Hippocampal formation (tissue), 2 donors: ENCODE data around the gene MARCHF7.
"Not testable (repeated sequence)": the region's sequence is repeated elsewhere in the genome, so short reads cannot be mapped to it uniquely, and the experiment has no call there.

Experiments
- DNase-seq, 2 donors: peaks; one replicate each; lab custom pipeline; 2025; lab: John Stamatoyannopoulos, UW

MARCHF7 gene

DNA sequence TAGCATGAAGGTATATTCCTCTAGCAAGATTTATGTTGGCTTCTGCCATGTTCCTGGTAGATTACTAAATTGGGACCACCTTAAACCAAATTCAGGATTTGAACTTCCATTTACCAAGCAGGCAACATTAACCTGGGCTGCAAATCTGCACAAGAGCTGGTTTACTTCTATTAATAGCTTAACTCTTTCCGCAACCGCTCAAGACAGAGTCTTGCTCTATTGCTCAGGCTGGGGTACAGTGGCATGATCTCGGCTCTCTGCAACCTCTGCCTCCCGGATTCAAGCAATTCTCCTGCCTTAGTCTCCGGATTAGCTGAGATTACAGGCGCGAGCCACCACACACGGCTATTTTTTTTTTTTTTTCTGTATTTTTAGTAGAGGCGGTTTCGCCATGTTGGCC is 8.4 kb downstream of the MARCHF7 start:
- DNase-seq: no peak

- no peak for DNase-seq
Observed at GRCh38 chr2:159722580-159722979, 10.3 kb downstream of the MARCHF7 start.

GRCh38 chr2:159724795-159725572 is 12.7 kb downstream of the MARCHF7 start:
- DNase-seq: not testable (repeated sequence)

DNA sequence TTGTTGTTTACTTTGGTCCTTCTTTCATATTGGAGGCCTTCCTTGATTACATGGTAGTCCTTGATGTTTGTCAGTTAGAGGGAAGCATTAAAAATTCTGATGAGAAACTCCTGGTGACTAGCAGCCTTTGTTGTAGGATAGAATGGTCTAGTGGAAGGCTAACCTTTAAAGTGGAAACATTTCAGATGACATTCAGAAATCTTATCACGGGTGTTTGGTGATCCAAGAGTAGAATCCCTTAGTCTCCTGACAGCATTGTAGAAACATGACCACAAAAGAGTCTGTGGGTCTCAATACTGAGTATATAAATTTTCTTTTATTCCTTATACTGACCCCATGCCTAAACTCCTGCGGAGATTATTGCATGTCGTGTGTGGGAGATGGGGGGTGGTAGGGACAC is 13.4 kb downstream of the MARCHF7 start:
- no peak for DNase-seq

- DNase-seq: no peak
Observed at GRCh38 chr2:159728629-159729028, 16.3 kb downstream of the MARCHF7 start.

- DNase-seq: no peak
Observed at GRCh38 chr2:159735648-159736047, 23.3 kb downstream of the MARCHF7 start.

DNA sequence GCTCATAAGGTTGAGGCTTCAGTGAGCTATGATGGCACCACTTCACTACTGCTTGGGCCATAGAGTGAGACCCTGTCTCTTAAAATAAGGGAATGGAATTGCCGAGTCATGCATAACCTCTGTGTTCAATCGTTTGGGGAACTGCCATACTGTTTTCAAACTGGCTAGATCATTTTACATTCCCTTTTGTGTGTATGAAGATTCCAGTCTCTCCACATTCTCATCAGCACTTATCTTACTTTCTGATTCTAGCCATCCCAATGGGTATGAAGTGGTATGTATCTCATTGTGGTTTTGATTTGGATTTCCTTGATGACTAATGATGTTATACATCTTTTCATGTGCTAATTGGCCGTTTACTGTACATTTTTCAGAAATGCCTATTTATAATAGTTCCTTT is 23.7 kb downstream of the MARCHF7 start:
- no peak for DNase-seq

DNA sequence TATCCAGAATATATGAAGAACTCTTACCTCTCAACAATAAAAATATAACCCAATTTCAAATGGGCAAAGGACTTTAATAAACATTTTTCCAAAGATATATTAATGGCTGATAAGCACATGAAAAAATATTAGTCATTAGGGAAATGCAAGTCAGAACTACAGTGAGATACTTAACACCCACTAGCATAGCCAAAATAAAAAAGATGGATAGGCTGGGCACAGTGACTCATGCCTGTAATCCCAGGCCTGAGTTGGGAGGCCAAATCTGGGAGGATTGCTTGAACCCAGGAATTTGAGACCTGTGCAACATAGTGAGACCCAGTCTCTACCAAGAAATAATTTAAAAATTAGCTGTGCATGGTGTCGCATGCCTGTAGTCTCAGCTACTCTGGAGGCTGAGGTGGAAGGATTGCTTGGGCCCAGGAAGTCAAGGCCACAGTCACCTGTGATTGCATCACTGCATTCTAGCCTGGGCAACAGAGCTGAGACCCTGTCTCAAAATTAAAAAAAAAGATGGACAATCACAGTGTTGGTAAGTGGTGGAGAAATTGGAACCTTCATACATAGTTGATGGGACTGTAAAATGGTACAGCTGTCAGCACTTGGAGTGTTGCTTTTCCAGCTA is 25.1 kb downstream of the MARCHF7 start:
- DNase-seq: no peak

DNA sequence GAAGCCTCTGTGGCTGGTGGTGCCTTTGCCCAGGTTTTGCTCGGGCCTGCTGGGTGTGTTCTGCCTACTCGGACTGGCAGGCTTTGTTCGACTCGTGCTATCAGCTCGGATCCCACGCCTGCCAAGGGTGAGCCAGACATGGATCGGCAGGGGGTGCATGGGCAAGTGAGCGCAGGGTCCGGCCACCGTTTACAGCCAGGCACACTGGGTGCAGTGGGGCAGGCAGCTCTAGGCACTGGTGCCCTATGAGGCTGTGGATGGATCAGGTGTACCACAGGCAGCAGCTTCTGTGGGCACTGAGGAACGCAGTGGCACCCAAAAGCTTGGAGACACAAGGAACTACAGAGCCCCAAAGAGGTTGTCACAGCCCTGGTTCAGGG is 25.6 kb downstream of the MARCHF7 start:
- no peak for DNase-seq

DNA sequence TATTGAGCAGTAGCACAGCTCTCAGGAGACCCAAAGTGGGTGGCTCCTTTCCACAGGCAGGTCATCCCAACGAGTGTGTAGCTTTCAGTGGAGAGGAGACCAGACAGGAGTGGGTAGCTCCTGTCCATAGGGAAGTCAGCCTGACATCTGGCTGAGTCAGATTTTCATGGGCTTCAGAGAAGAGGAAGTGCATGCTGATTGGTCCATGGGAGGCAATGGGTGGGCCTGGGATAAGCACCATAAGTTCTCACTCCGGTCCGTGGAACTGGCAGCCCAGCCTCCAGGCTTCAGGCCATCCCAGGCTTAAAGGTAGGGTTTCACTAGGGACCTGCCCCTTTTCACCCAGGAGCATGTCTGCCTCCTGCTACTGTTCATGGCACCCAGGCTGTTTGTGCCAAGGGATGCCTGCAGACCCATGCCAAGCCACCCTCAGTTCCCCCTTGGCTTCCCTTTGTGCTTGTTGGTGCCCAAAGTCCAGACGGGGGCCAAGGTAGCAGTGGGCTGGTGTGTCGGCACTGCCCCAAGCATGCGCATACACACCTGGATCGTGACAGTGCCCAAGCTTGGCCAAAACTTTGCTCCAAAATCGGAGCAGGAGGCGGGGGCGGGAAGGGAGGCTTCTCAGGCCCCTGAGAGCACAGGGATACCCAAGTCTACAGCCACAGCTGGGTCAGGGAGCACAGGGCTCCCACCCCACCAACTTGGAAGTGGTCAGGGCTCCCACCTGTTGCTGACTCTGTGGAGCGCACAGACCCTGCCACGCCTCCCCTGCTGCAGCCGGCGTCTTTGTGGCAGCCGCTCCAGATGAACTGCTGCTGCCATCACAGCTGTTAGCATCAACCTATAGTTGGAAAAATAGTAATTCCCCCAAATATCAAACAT is 26.4 kb downstream of the MARCHF7 start:
- DNase-seq: no peak

GRCh38 chr2:159742846-159743245 is 30.5 kb downstream of the MARCHF7 start:
- no peak for DNase-seq

DNA sequence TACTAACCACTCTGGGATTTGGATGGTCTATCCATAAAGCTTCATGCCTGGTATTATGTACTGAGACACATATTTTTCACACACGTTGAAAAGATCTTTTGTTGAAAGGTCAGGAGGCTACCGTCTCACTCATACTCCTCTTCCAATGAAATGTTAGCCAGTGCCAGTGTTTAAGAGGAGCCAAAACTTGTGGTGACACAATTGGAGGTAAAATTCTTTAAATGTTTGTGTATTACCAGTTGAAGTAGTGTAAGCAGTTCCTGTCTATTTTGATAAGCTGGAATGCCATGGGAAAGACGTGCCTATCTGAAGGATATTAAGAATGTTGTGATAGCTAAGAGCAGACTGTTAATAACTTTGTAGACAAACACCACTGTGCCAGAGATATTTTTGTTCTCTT is 32.1 kb downstream of the MARCHF7 start:
- DNase-seq: no peak

DNA sequence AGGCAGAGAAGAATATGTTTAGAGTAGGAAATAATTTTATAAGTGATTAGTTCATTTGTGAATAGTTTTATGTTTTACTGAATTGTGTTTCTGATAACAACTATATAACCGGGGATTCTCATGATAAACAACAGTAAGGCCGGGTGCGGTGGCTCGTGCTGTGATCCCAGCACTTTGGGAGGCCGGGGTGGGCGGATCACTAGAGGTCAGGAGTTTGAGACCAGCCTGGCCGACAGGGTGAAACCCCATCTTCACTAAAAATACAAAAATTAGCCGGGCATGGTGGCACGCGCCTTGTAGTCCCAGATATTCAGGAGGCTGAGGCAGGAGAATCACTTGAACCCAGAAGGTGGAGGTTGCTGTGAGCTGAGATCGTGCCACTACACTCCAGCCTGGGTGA is 32.9 kb downstream of the MARCHF7 start:
- not testable (repeated sequence) for DNase-seq

DNA sequence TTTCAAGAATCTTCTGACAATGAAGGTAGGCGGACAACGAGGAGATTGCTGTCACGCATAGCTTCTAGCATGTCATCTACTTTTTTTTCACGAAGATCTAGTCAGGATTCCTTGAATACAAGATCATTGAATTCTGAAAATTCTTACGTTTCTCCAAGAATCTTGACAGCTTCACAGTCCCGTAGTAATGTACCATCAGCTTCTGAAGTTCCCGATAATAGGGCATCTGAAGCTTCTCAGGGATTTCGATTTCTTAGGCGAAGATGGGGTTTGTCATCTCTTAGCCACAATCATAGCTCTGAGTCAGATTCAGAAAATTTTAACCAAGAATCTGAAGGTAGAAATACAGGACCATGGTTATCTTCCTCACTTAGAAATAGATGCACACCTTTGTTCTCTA is 35.8 kb downstream of the MARCHF7 start:
- DNase-seq: no peak

DNA sequence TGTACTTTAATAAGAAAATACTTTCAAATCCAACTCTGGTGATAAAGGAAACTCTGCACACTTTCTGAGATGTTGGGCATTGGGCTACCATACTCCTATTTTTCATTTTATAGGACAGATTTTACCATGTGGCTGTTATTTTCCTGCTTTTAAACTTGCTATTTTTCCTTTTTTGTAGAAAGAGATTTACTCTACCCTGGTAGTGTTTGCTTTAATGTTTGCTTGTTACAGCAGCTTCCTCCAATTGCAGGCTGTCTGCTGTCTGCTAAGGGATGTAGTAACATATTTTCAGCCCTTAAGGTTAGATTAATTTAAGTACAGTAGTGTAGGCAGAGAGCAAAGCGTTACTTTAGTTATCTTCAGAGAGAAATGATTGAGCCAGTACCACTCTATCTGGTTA is 38.6 kb downstream of the MARCHF7 start:
- no peak for DNase-seq

GRCh38 chr2:159753797-159754196 is 41.5 kb downstream of the MARCHF7 start:
- DNase-seq: no peak

GRCh38 chr2:159755014-159755413 is 42.7 kb downstream of the MARCHF7 start:
- no peak for DNase-seq

GRCh38 chr2:159755788-159756187 is 43.5 kb downstream of the MARCHF7 start:
- no peak for DNase-seq

- DNase-seq: no peak
Observed at GRCh38 chr2:159758239-159758638, 45.9 kb downstream of the MARCHF7 start.

DNA sequence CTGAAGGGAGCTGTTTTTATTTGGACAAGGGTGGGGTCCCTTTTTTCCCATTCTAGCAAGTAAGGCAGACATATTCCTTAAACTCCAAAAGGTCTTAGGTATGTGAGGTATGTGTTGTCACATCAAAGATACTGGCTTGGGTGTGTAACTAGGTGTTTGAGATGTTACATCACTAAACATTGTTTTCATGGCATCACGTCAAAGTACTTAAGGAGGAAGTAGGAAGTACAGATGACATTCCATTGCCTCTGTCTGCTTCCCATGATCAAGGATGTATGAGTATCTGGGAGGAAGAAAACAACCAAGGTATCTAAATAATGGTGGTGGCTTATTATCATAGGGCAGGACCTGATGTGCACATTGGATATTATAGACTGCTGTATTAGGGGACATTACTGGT is 46.4 kb downstream of the MARCHF7 start:
- no peak for DNase-seq

DNA sequence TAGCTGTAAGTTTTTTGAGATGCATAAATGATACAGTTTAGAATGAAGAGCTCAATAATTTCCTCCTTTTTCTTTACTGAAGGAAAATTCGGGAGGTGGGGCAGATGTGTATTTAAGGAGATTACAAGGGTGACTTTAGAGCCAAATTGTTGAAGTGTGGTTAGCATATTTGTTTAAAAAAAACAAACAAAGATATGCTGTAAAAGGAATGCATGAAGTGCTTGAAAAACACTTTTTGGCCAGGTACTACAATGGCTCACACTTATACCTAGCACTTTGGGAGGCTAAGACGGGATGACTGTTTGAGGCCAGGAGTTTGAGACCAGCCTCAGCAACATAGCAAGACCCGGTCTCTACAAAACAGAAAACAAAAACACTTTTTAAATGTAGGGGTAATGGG is 47.3 kb downstream of the MARCHF7 start:
- DNase-seq: no peak

GRCh38 chr2:159760326-159760725 is 48.0 kb downstream of the MARCHF7 start:
- DNase-seq: no peak

- peak in 1 of 2 donors; percentile 38 for DNase-seq
Observed at GRCh38 chr2:159762075-159762474, 49.8 kb downstream of the MARCHF7 start.
